HL-60 (cell line): Measurements from ENCODE around the gene DDO.

Source experiments
- CTCF ChIP-seq: IDR thresholded peaks from one replicate; pipeline ENCODE4 v1.5.1; 2011; ENCODE audit warnings: low read length, control low read depth, inconsistent platforms; ENCODE audit not compliant: insufficient read depth
- GABPA ChIP-seq: IDR thresholded peaks from 2 replicates; pipeline ENCODE4 v1.6.1; 2012; ENCODE audit warnings: low read depth
- POLR2AphosphoS5 ChIP-seq: IDR thresholded peaks from 2 replicates; pipeline ENCODE4 v1.6.1; 2012; ENCODE audit warnings: low read depth
- SPI1 ChIP-seq: IDR thresholded peaks from 2 replicates; pipeline ENCODE4 v1.6.1; 2012; ENCODE audit warnings: low read depth, mild to moderate bottlenecking, borderline replicate concordance
- TF ChIP-seq, protein P1 (sequence below): IDR thresholded peaks from 2 replicates; pipeline ENCODE4 v1.6.1; 2012; ENCODE audit warnings: low read depth; ENCODE audit not compliant: insufficient replicate concordance

- TF ChIP-seq CTCF (no peak), POLR2AphosphoS5 (no peak), GABPA (no peak), SPI1 (no peak)
- TF ChIP-seq, protein P1, sequence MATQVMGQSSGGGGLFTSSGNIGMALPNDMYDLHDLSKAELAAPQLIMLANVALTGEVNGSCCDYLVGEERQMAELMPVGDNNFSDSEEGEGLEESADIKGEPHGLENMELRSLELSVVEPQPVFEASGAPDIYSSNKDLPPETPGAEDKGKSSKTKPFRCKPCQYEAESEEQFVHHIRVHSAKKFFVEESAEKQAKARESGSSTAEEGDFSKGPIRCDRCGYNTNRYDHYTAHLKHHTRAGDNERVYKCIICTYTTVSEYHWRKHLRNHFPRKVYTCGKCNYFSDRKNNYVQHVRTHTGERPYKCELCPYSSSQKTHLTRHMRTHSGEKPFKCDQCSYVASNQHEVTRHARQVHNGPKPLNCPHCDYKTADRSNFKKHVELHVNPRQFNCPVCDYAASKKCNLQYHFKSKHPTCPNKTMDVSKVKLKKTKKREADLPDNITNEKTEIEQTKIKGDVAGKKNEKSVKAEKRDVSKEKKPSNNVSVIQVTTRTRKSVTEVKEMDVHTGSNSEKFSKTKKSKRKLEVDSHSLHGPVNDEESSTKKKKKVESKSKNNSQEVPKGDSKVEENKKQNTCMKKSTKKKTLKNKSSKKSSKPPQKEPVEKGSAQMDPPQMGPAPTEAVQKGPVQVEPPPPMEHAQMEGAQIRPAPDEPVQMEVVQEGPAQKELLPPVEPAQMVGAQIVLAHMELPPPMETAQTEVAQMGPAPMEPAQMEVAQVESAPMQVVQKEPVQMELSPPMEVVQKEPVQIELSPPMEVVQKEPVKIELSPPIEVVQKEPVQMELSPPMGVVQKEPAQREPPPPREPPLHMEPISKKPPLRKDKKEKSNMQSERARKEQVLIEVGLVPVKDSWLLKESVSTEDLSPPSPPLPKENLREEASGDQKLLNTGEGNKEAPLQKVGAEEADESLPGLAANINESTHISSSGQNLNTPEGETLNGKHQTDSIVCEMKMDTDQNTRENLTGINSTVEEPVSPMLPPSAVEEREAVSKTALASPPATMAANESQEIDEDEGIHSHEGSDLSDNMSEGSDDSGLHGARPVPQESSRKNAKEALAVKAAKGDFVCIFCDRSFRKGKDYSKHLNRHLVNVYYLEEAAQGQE: no peak
Observed at GRCh38 chr6:110358553-110359160, 56.7 kb downstream of the DDO start.
